ENCODE data around the gene PIK3AP1.

The PIK3AP1 gene

GRCh38 chr10:96691761-96692160, 28.6 kb downstream of the PIK3AP1 start:
- no peak overlapping the region for H3K27ac ChIP-seq (ENCODE audit: low read depth, low read length, poor library complexity, severe bottlenecking)
- H3K4me2 ChIP-seq (ENCODE audit: low read length): no peak overlapping the region
- H3K36me3 ChIP-seq (ENCODE audit: insufficient read depth, low read length): peaks cover 30% of the 10 kb centered on the region
- no peaks in the 10 kb centered on the region for H4K20me1 ChIP-seq (ENCODE audit: insufficient read depth, low read length)
- TF ChIP-seq EZH2 (IDR thresholded peaks at IDR 0.05; ENCODE audit: borderline replicate concordance, low read length): no peak
- TF ChIP-seq, protein P1, sequence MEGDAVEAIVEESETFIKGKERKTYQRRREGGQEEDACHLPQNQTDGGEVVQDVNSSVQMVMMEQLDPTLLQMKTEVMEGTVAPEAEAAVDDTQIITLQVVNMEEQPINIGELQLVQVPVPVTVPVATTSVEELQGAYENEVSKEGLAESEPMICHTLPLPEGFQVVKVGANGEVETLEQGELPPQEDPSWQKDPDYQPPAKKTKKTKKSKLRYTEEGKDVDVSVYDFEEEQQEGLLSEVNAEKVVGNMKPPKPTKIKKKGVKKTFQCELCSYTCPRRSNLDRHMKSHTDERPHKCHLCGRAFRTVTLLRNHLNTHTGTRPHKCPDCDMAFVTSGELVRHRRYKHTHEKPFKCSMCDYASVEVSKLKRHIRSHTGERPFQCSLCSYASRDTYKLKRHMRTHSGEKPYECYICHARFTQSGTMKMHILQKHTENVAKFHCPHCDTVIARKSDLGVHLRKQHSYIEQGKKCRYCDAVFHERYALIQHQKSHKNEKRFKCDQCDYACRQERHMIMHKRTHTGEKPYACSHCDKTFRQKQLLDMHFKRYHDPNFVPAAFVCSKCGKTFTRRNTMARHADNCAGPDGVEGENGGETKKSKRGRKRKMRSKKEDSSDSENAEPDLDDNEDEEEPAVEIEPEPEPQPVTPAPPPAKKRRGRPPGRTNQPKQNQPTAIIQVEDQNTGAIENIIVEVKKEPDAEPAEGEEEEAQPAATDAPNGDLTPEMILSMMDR (IDR thresholded peaks at IDR 0.05; ENCODE audit: low read length): no peak
- no peaks in the 10 kb centered on the region for H3K9me2 ChIP-seq (ENCODE audit: low read depth, low read length)
- H3K27me3 ChIP-seq (ENCODE audit: insufficient read depth, low read length): no peaks in the 10 kb centered on the region
- no peak overlapping the region for H3K4me3 ChIP-seq (ENCODE audit: low read depth, low read length, poor library complexity, severe bottlenecking)
- H3K79me2 ChIP-seq (ENCODE audit: insufficient read depth, low read length): peaks cover 90% of the 10 kb centered on the region
- H3F3A ChIP-seq (ENCODE audit: insufficient read depth, low read length): no peaks in the 10 kb centered on the region
- no peak overlapping the region for H3K9ac ChIP-seq (ENCODE audit: low read length)
- H3K4me1 ChIP-seq (ENCODE audit: insufficient read depth, low read length, severe bottlenecking): peaks cover 49% of the 10 kb centered on the region
- H2AFZ ChIP-seq (ENCODE audit: low read length): no peak overlapping the region
- H3K9me3 ChIP-seq (ENCODE audit: low read length): no peaks in the 10 kb centered on the region

DNA sequence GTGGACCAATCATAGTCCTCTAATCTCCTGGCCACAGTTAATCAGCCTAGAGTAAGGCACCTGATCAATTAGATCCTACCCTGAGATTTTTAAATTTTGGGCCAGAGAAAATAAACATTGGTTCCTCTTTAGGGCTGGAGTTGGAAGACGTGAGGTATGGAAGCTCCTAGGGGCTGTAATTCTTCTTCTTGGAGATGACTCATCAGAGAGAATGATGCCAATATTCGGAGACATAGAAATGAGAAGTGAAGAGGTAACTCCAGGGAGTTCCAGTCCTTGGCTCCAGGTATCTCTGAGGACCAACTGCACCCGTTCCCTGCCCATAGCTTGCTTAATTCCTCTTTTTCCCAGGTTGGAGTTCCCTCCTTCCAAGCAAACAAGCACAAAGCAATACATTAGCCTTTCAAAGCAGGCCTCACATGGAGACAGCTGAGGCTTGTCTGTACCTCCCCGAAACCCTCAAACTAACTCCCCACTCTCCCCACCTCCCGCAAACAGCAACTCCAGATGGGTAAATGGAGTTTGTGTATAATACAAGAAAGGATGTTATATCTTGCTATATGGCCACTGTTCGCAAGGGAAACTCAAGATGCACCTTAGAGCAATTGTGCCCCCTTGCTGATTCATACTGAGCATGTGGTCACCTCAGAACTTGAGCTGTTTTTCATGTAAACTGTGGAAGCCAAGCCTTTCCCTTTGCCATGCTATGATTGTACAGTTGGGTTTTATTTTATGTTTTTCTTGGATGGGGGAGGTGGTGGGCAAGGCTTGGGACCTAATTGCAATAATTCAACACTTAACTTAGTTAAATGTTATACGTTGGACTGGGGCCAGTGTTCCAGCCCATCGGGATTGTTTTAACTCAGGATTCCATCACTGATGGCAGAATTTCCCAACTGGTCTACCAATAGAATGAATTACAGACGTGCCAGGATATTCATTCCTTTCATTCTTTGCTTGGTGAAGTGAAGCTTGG, 29.3 kb downstream of the PIK3AP1 start:
- Histone ChIP-seq H3F3A (ENCODE audit: insufficient read depth, low read length) (no peaks in the 10 kb centered on the region), H4K20me1 (ENCODE audit: insufficient read depth, low read length) (no peaks in the 10 kb centered on the region), H3K4me2 (ENCODE audit: low read length) (no peak overlapping the region), H3K9me2 (ENCODE audit: low read depth, low read length) (no peaks in the 10 kb centered on the region), H3K27ac (ENCODE audit: low read depth, low read length, poor library complexity, severe bottlenecking) (no peak overlapping the region), H3K79me2 (ENCODE audit: insufficient read depth, low read length) (peaks cover 90% of the 10 kb centered on the region), H3K4me3 (ENCODE audit: low read depth, low read length, poor library complexity, severe bottlenecking) (no peak overlapping the region), H3K36me3 (ENCODE audit: insufficient read depth, low read length) (peaks cover 29% of the 10 kb centered on the region), H3K9ac (ENCODE audit: low read length) (no peak overlapping the region), H3K27me3 (ENCODE audit: insufficient read depth, low read length) (no peaks in the 10 kb centered on the region), H3K9me3 (ENCODE audit: low read length) (no peaks in the 10 kb centered on the region), H3K4me1 (ENCODE audit: insufficient read depth, low read length, severe bottlenecking) (peaks cover 49% of the 10 kb centered on the region), H2AFZ (ENCODE audit: low read length) (no peak overlapping the region)
- TF ChIP-seq EZH2 (IDR thresholded peaks at IDR 0.05; ENCODE audit: borderline replicate concordance, low read length): no peak
- TF ChIP-seq, protein P1 (IDR thresholded peaks at IDR 0.05; ENCODE audit: low read length): no peak

DNA sequence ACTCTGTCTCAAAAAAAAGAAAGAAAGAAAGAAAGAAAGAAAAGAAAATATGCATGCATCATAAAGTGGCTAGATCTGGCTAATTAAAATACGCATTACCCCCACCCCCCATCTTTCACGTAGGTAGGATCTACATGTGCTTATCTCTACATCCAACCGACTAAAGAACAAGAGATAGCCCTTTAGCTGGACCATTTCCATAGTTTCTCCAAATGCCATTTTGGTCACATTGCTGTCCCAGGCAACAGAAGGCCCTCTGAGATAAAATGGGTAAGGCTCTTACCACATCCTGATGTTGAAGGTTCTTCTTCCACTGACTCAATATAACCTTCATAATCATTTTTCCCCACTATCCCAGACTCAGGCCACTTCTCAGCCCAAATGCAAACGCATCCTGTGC, 31.5 kb downstream of the PIK3AP1 start:
- Histone ChIP-seq H3K9ac (ENCODE audit: low read length) (no peak overlapping the region), H3F3A (ENCODE audit: insufficient read depth, low read length) (no peaks in the 10 kb centered on the region), H3K36me3 (ENCODE audit: insufficient read depth, low read length) (peaks cover 46% of the 10 kb centered on the region), H3K4me1 (ENCODE audit: insufficient read depth, low read length, severe bottlenecking) (peaks cover 54% of the 10 kb centered on the region), H3K9me2 (ENCODE audit: low read depth, low read length) (no peaks in the 10 kb centered on the region), H2AFZ (ENCODE audit: low read length) (no peak overlapping the region), H3K79me2 (ENCODE audit: insufficient read depth, low read length) (peaks cover 90% of the 10 kb centered on the region), H3K4me3 (ENCODE audit: low read depth, low read length, poor library complexity, severe bottlenecking) (no peak overlapping the region), H3K27me3 (ENCODE audit: insufficient read depth, low read length) (no peaks in the 10 kb centered on the region), H4K20me1 (ENCODE audit: insufficient read depth, low read length) (no peaks in the 10 kb centered on the region), H3K9me3 (ENCODE audit: low read length) (no peaks in the 10 kb centered on the region), H3K4me2 (ENCODE audit: low read length) (no peak overlapping the region), H3K27ac (ENCODE audit: low read depth, low read length, poor library complexity, severe bottlenecking) (no peak overlapping the region)
- TF ChIP-seq EZH2 (IDR thresholded peaks at IDR 0.05; ENCODE audit: borderline replicate concordance, low read length): no peak
- TF ChIP-seq, protein P1 (IDR thresholded peaks at IDR 0.05; ENCODE audit: low read length): no peak
